ENCODE measurements around the gene FNDC3B.

- TF ChIP-seq POLR2A (IDR thresholded peaks at IDR 0.05; ENCODE audit: low read depth, low read length) (no peak), POLR2AphosphoS5 (IDR thresholded peaks at IDR 0.05; ENCODE audit: low read depth, low read length) (no peak)
These were observed 70.9 kb downstream of the FNDC3B start for GRCh38 chr3:172110127-172110779.

Measured in GM12892 (cell line).